ENCODE data around the gene ALKBH5.
A peak's percentile ranks its signal among the peaks of the same experiment; 100 is the strongest.

GRCh38 chr17:18217412-18218015 is 33.9 kb downstream of the ALKBH5 start:
- TF ChIP-seq CTCF (conservative IDR thresholded peaks at IDR 0.05; ENCODE audit: low read length): peak; percentile 88
- TF ChIP-seq EZH2phosphoT487 (IDR thresholded peaks at IDR 0.05; ENCODE audit: borderline replicate concordance, low read depth, low read length): no peak

Measured in OCI-LY7 (cell line).